Measurements from ENCODE around the gene XNDC1N. TPM values are rescaled to one million over a fixed set of nuclear protein-coding genes. Genes with fewer than 3 reads are reported as not detected.

Gene XNDC1N
- total and polyA plus RNA-seq, 10 donors = 2.5 to 19.2 (median 12.3) TPM

DNA sequence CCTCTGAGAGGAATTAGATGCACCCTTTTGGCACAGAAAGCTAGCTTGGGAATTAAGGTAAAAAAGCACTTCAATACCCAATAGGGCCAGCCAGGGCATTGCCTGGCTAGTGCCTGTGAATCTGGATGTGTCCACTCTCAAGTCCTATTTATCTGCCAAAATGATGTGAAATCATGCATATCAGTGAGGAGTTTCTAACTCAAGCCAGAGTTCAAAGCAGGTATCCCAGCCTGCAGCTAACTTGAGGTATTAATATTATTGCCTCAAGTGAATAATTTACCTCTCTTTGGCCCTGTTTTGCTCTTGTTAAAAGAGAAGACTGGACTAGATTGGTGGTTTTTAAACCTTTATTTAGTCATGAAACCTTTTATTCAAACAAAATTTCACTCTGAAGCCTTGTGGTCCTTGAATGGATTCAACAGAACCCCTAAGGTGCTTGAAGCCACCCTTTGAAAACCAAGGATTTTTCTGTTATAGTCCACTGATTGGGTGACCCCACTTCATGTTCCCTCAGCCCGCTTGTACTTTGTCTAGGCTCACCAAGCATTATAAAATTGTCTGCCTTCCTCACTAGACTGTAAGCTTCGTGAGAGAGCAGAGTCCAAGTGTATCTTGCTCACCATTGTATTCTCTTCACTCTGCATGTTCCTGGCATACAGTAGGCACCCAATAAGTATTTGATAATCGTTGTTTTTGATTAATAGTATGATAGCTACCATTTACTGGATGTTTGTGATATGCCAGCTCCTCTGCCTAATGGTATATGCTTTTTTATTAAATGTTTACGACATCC, 4.9 kb upstream of the XNDC1N start:
- Histone ChIP-seq H3K36me3 (peaks cover 0 to 12% (median 0%) of the 10 kb centered on the region in 6 donors), H3K4me3 (no peak overlapping the region), H3K4me1 (peaks cover 18 to 83% (median 50%) of the 10 kb centered on the region in 6 donors), H3K27me3 (replicated peaks in 1 of 7) (no peaks in the 10 kb centered on the region), H3K9me3 (no peaks in the 10 kb centered on the region), H3K27ac (no peak overlapping the region)
- no peak for TF ChIP-seq POLR2AphosphoS5 (IDR thresholded peaks at IDR 0.05)
- DNase-seq = no peak
- WGBS, 5 donors = 88 to 94% (median 90%) methylated on average over 4 of the region's 4 CpGs
- intact Hi-C loops (cut with DNase I; ENCODE audit: low total_unique reads) = no loop called here

DNA sequence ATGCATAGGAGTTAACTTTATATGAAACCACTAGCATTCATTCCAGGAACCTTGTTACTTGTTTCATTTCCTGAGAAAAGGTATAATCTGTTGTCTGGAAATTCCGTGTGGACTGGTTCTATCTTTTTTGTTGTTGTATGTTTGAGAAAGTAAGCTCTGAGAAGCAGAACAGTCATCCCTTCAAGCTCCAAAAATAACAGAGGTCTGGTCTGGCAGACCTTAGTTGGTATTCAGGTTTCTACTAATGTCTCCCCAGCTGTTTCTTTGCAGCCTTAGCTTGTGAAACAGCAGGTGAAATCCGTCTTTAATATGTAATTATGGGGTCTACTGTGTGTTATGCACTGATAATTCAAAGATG, 2.8 kb upstream of the XNDC1N start:
- Histone ChIP-seq H3K4me1 (peaks cover 18 to 83% (median 51%) of the 10 kb centered on the region in 6 donors), H3K27me3 (replicated peaks in 1 of 7) (no peaks in the 10 kb centered on the region), H3K27ac (no peak overlapping the region), H3K4me3 (no peak overlapping the region), H3K9me3 (no peaks in the 10 kb centered on the region), H3K36me3 (no peaks in the 10 kb centered on the region)
- 48 to 68% (median 62%) methylated on average over 2 of the region's 2 CpGs for WGBS, 5 donors
- intact Hi-C loops (cut with DNase I; ENCODE audit: low total_unique reads) = no loop called here
- TF ChIP-seq POLR2AphosphoS5 (IDR thresholded peaks at IDR 0.05) (no peak), POLR2A (IDR thresholded peaks at IDR 0.05) (no peak)
- TF ChIP-seq, protein P1, sequence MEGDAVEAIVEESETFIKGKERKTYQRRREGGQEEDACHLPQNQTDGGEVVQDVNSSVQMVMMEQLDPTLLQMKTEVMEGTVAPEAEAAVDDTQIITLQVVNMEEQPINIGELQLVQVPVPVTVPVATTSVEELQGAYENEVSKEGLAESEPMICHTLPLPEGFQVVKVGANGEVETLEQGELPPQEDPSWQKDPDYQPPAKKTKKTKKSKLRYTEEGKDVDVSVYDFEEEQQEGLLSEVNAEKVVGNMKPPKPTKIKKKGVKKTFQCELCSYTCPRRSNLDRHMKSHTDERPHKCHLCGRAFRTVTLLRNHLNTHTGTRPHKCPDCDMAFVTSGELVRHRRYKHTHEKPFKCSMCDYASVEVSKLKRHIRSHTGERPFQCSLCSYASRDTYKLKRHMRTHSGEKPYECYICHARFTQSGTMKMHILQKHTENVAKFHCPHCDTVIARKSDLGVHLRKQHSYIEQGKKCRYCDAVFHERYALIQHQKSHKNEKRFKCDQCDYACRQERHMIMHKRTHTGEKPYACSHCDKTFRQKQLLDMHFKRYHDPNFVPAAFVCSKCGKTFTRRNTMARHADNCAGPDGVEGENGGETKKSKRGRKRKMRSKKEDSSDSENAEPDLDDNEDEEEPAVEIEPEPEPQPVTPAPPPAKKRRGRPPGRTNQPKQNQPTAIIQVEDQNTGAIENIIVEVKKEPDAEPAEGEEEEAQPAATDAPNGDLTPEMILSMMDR (IDR thresholded peaks at IDR 0.05 in 8 of 11, conservative IDR thresholded peaks at IDR 0.05 in 3 of 11) = no peak
- no peak for DNase-seq

DNA sequence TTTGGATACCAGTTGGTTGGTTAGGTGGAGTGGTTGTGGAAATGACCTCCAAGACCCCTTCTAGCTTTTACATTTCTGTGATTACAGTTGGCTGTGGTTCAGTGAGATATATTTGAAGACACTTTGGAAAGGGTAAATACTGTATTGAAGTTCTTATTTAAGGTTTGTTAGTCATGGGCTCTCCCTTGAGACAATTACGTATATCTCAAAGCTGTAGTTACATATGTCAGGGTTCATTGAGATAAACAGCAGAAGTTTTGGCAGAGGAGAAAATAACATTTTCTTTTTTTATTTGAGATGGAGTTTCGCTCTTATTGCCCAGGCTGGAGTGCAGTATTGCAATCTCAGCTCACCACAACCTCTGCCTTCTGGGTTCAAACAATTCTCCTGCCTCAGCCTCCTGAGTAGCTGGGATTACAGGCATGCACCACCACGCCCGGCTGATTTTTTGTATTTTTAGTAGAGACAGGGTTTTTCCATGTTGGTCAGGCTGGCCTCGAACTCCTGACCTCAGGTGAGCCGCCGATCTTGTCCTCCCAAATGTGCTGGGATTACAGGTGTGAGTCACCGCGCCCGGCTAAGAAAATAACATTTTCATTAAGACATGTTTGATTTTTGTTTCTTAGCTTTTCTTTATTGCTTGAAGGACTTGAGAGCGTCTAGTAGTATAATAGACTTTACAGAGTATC, 2.3 kb upstream of the XNDC1N start:
- no peak for DNase-seq
- Histone ChIP-seq H3K9me3 (no peaks in the 10 kb centered on the region), H3K4me1 (peaks cover 18 to 84% (median 51%) of the 10 kb centered on the region in 6 donors), H3K27me3 (replicated peaks in 1 of 7) (no peaks in the 10 kb centered on the region), H3K36me3 (peaks cover 0 to 4% (median 1%) of the 10 kb centered on the region in 6 donors), H3K27ac (no peak overlapping the region), H3K4me3 (no peak overlapping the region)
- 53 to 73% (median 67%) methylated on average over 11 of the region's 11 CpGs for WGBS, 5 donors
- intact Hi-C loops (cut with DNase I; ENCODE audit: low total_unique reads) = no loop called here
- TF ChIP-seq, protein P1 (IDR thresholded peaks at IDR 0.05 in 8 of 11, conservative IDR thresholded peaks at IDR 0.05 in 3 of 11) = no peak
- TF ChIP-seq POLR2AphosphoS5 (IDR thresholded peaks at IDR 0.05) = no peak
- no peak for TF ChIP-seq POLR2A (IDR thresholded peaks at IDR 0.05)

DNA sequence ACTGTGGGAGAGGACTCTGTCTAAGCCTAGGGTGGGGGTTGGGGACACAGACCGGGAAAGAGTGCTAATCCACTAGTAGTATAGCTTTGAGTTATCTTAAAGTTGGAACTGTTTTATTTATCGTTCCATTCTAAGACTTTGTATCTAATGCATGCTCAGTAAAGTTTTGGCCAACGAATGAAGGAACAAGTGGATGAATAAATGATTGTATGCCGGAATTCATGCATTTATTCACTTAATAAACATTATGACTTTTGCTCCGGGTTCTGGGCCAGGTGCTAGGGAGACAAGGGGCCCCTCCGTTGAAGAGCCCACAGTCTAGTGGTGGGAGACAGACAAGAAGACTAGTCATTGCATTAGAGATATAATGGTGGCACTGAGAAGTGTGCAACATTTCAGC, 1.1 kb upstream of the XNDC1N start:
- peak overlapping the region; percentile 76 to 96 (median 92) for H3K4me3 ChIP-seq
- intact Hi-C loops (cut with DNase I; ENCODE audit: low total_unique reads) = no loop called here

More for the DNA sequence above, 1.1 kb upstream of the XNDC1N start:
- TF ChIP-seq, protein P1 (IDR thresholded peaks at IDR 0.05 in 8 of 11, conservative IDR thresholded peaks at IDR 0.05 in 3 of 11) = no peak
- no peak for TF ChIP-seq POLR2AphosphoS5 (IDR thresholded peaks at IDR 0.05)
- TF ChIP-seq POLR2A (IDR thresholded peaks at IDR 0.05) = no peak
- DNase-seq = no peak
- no peaks in the 10 kb centered on the region for H3K9me3 ChIP-seq
- no peaks in the 10 kb centered on the region for H3K27me3 ChIP-seq (replicated peaks in 1 of 7)
- peak overlapping the region in 4 of 8 donors; percentile 90 to 96 (median 95) for H3K27ac ChIP-seq
- WGBS, 5 donors = 2 to 11% (median 9%) methylated on average over 6 of the region's 6 CpGs
- peaks cover 18 to 75% (median 49%) of the 10 kb centered on the region in 6 donors for H3K4me1 ChIP-seq
- peaks cover 0 to 17% (median 6%) of the 10 kb centered on the region in 6 donors for H3K36me3 ChIP-seq

Measured in spleen (tissue), 11 donors.